Measurements from ENCODE around the gene ALDH16A1. TPM values are rescaled to one million over a fixed set of nuclear protein-coding genes. Genes with fewer than 3 reads are reported as not detected.

Gene ALDH16A1
- total and polyA plus RNA-seq, 2 of the 8 experiments (the other 6 are each of a cell fraction or from before 2014, with no cell fraction given) = 30.5 to 34.3 TPM

DNA sequence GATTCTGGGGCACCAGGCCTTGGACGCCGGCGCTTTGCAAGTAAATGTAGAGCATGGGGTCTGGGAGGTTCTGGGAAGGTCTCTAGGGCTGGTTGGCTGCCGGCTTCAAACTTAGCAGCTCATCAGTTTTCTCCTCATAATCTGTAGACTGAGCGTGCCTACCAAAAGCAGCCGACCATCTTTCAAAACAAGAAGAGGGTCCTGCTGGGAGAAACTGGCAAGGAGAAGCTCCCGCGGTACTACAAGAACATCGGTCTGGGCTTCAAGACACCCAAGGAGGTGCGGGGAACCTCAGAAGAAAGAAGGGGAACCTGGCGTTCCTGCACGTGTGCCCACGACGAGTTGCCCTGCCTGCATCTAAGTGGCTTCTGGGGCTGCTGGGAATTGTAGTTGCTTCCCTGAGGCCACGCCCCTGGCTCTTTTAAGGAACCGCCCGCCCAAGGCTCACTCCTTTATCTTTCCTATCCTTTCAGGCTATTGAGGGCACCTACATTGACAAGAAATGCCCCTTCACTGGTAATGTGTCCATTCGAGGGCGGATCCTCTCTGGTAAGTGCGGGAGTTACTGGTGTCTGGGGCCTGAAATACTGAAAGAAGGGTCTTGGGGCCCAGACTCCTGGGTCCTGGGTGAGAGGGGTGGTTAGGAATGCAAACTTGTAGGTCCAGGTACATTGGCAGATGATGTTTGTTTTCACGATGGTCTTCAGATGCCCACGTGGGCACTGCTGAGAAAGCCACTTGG is 44.2 kb downstream of the ALDH16A1 start:
- peaks cover 0 to 32% (median 23%) of the 10 kb centered on the region in 4 experiments; a peak in 6 of 7 replicates for H3K4me1 ChIP-seq (replicated peaks in 1 of 4; ENCODE audit: control insufficient read depth in 3 of 4, insufficient read depth in 4 of 4, low read length in 3 of 4)
- H3K56ac ChIP-seq (replicated peaks; ENCODE audit: insufficient read length, low read depth, low read length) = peak overlapping the region; percentile 72
- DNase-seq (ENCODE audit: low read depth in 1 of 2, low spot score in 2 of 2) (no peak), FAIRE-seq (no peak)
- no peak overlapping the region for H4K5ac ChIP-seq (ENCODE audit: insufficient read length, low read depth, low read length)
- no peak overlapping the region for H3K14ac ChIP-seq (ENCODE audit: insufficient read length)
- peaks cover 11% of the 10 kb centered on the region for H3K79me1 ChIP-seq (ENCODE audit: low read depth, low read length)
- peak overlapping the region; percentile 91 to 99 (median 98) for H3K4me3 ChIP-seq (ENCODE audit: extremely low read depth in 1 of 4, insufficient read depth in 2 of 4, low read depth in 3 of 4, low read length in 4 of 4)
- H2BK120ac ChIP-seq (replicated peaks; ENCODE audit: low read depth, low read length) = no peak overlapping the region
- H3K23ac ChIP-seq (ENCODE audit: insufficient read length) = no peak overlapping the region
- no peak overlapping the region for H4K8ac ChIP-seq (ENCODE audit: extremely low read depth, insufficient read depth, low read length)
- peak overlapping the region; percentile 85 for H3K27ac ChIP-seq (ENCODE audit: low read depth, low read length)
- H3K18ac ChIP-seq (ENCODE audit: extremely low read depth, low read length) = no peak overlapping the region
- 0 out of 2 replicates have a peak overlapping the region, but pooled peaks have one; percentile 9 for H2BK5ac ChIP-seq (ENCODE audit: low read depth, low read length)
- peak overlapping the region; percentile 94 to 97 (median 96) for H3K9ac ChIP-seq (replicated peaks in 1 of 4; ENCODE audit: extremely low read depth in 1 of 4, low read depth in 3 of 4, low read length in 3 of 4)
- H2AK5ac ChIP-seq (ENCODE audit: low read depth, low read length) = no peak overlapping the region
- H3K4me2 ChIP-seq (ENCODE audit: insufficient read depth in 1 of 2, low read depth in 2 of 2, low read length in 2 of 2) = peak overlapping the region; percentile 95 to 97
- H3K36me3 ChIP-seq (ENCODE audit: control insufficient read depth in 2 of 4, insufficient read depth in 4 of 4, low read length in 3 of 4) = peaks cover 19 to 41% (median 26%) of the 10 kb centered on the region in 4 experiments
- H3K23me2 ChIP-seq (ENCODE audit: low read depth, low read length) = peaks cover 9% of the 10 kb centered on the region; the same call in 1 of the 2 replicates
- peaks cover 15 to 18% of the 10 kb centered on the region in 2 experiments for H4K20me1 ChIP-seq (replicated peaks in 1 of 2; ENCODE audit: control insufficient read depth in 1 of 2, insufficient read depth in 2 of 2, low read length in 2 of 2)
- 54% methylated on average over 22 of the region's 22 CpGs; no CpG with 5 or more reads in 1 of the 2 experiments for WGBS, 2 experiments (ENCODE audit: extremely low coverage in 1 of 2, insufficient coverage in 1 of 2, insufficient read length in 1 of 2, insufficient replicate concordance in 2 of 2, low coverage in 1 of 2, low lambda C conversion rate in 2 of 2, missing lambda C conversion rate in 1 of 2)
- H3K9me3 ChIP-seq (ENCODE audit: insufficient read depth in 2 of 2, low read depth in 1 of 2, low read length in 1 of 2) = no peaks in the 10 kb centered on the region
- no peak overlapping the region for H2BK12ac ChIP-seq (ENCODE audit: low read depth, low read length)
- no peak overlapping the region for H3K4ac ChIP-seq (replicated peaks; ENCODE audit: insufficient read length, low read depth, low read length)
- no peak overlapping the region for H2BK15ac ChIP-seq (ENCODE audit: low read length)
- POLR2A ChIA-PET (ENCODE audit: partially characterized antibody) = interaction anchor here (1.4 to 10.8 kb wide), 12 partner anchors 14 to 190 kb away, joined by 3 to 138 read pairs (median 6); partner anchors contain the start of genes NOSIP and PRR12
- H4K91ac ChIP-seq (replicated peaks; ENCODE audit: insufficient read length, low read length) = no peak overlapping the region
- CTCF ChIA-PET (ENCODE audit: partially characterized antibody) = interaction anchor here (0.9 kb wide), 1 partner anchor 50 kb away, joined by 3 read pairs; no protein-coding TSS in a partner anchor
- H3K27me3 ChIP-seq (replicated peaks in 1 of 4; ENCODE audit: control insufficient read depth in 3 of 4, extremely low read depth in 1 of 4, insufficient read depth in 3 of 4, low read length in 3 of 4) = no peaks in the 10 kb centered on the region
- H2AFZ ChIP-seq (ENCODE audit: low read length) = no peak overlapping the region
- H2BK20ac ChIP-seq (ENCODE audit: low read length) = no peak overlapping the region
- H3K79me2 ChIP-seq (ENCODE audit: control insufficient read depth in 1 of 2, insufficient read depth in 2 of 2, low read length in 2 of 2) = peaks cover 0 to 22% of the 10 kb centered on the region in 2 experiments; a peak in 2 of 4 replicates
- TF ChIP-seq KDM4A (IDR thresholded peaks at IDR 0.05; ENCODE audit: low read depth, low read length, severe bottlenecking) (no peak), SIX5 (IDR thresholded peaks at IDR 0.05; ENCODE audit: low read depth, low read length) (peak; percentile 56), SIRT6 (IDR thresholded peaks at IDR 0.05; ENCODE audit: low read length) (no peak), GABPA (IDR thresholded peaks at IDR 0.05; ENCODE audit: borderline replicate concordance, insufficient read depth, low read length) (no peak), SIN3A (conservative IDR thresholded peaks at IDR 0.05 in 1 of 2, IDR thresholded peaks at IDR 0.05 in 1 of 2; ENCODE audit: low read depth in 1 of 2, low read length in 2 of 2) (peak in 1 of 2 experiments; percentile 22; a peak in 1 of 4 replicates), POLR2A (IDR thresholded peaks at IDR 0.05; ENCODE audit: control extremely low read depth in 1 of 2, low read depth in 2 of 2, low read length in 2 of 2) (peak in 1 of 2 experiments; percentile 77; a peak in 2 of 3 replicates), YY1 (IDR thresholded peaks at IDR 0.05; ENCODE audit: low read depth, low read length) (no peak), POLR2AphosphoS5 (IDR thresholded peaks at IDR 0.05; ENCODE audit: low read depth, low read length) (peak; percentile 76), TAF1 (IDR thresholded peaks at IDR 0.05; ENCODE audit: low read depth, low read length) (peak; percentile 65)
- TF ChIP-seq, protein P1, sequence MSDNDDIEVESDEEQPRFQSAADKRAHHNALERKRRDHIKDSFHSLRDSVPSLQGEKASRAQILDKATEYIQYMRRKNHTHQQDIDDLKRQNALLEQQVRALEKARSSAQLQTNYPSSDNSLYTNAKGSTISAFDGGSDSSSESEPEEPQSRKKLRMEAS (IDR thresholded peaks at IDR 0.05) = peak; percentile 76
- TF ChIP-seq, protein P2, sequence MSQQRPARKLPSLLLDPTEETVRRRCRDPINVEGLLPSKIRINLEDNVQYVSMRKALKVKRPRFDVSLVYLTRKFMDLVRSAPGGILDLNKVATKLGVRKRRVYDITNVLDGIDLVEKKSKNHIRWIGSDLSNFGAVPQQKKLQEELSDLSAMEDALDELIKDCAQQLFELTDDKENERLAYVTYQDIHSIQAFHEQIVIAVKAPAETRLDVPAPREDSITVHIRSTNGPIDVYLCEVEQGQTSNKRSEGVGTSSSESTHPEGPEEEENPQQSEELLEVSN (IDR thresholded peaks at IDR 0.05) = no peak

All from H1 (cell line).